ENCODE results near the gene OTOF.

The OTOF gene

GRCh38 chr2:26410764-26411243 is 67.1 kb downstream of the OTOF start:
- FAIRE-seq: no peak
- no peak for DNase-seq (ENCODE audit: insufficient read length)
- TF ChIP-seq POLR2AphosphoS5 (IDR thresholded peaks at IDR 0.05; ENCODE audit: low read depth, low read length) (no peak), POLR2A (IDR thresholded peaks at IDR 0.05; ENCODE audit: low read depth, low read length) (no peak), TAF1 (IDR thresholded peaks at IDR 0.05; ENCODE audit: borderline replicate concordance, low read depth, low read length) (no peak)

GRCh38 chr2:26409785-26410184 is 68.1 kb downstream of the OTOF start:
- DNase-seq (ENCODE audit: insufficient read length): no peak
- TF ChIP-seq POLR2AphosphoS5 (IDR thresholded peaks at IDR 0.05; ENCODE audit: low read depth, low read length) (no peak), TAF1 (IDR thresholded peaks at IDR 0.05; ENCODE audit: borderline replicate concordance, low read depth, low read length) (no peak)
- FAIRE-seq: no peak

- FAIRE-seq (no peak), DNase-seq (ENCODE audit: insufficient read length) (no peak)
- TF ChIP-seq POLR2A (IDR thresholded peaks at IDR 0.05; ENCODE audit: low read depth, low read length) (no peak), POLR2AphosphoS5 (IDR thresholded peaks at IDR 0.05; ENCODE audit: low read depth, low read length) (no peak), TAF1 (IDR thresholded peaks at IDR 0.05; ENCODE audit: borderline replicate concordance, low read depth, low read length) (no peak)
Measured at GRCh38 chr2:26407526-26407925, 70.4 kb downstream of the OTOF start.

Data from GM12892 (cell line).